ENCODE results near the gene APBA3.

APBA3 gene

GRCh38 chr19:3778104-3778867 is 16.8 kb upstream of the APBA3 start:
- peaks cover 0 to 27% (median 24%) of the 10 kb centered on the region in 3 donors for H3K9me3 ChIP-seq
- DNase-seq, result no peak
- peaks cover 0 to 42% of the 10 kb centered on the region in 2 donors for H3K27me3 ChIP-seq
- intact Hi-C loops (cut with DNase I; ENCODE audit: low total_unique reads), result no loop called here
- H3K36me3 ChIP-seq, result no peaks in the 10 kb centered on the region
- H3K4me1 ChIP-seq, result no peaks in the 10 kb centered on the region
- H3K4me3 ChIP-seq, result no peak overlapping the region
- H3K27ac ChIP-seq, result no peak overlapping the region
- TF ChIP-seq CTCF (IDR thresholded peaks at IDR 0.05), result no peak

- Histone ChIP-seq H3K9me3 (peaks cover 0 to 14% (median 9%) of the 10 kb centered on the region in 3 donors), H3K27ac (no peak overlapping the region), H3K4me1 (no peaks in the 10 kb centered on the region), H3K4me3 (no peak overlapping the region), H3K27me3 (peaks cover 0 to 32% of the 10 kb centered on the region in 2 donors), H3K36me3 (no peaks in the 10 kb centered on the region)
- intact Hi-C loops (cut with DNase I; ENCODE audit: low total_unique reads), result no loop called here
- TF ChIP-seq CTCF (IDR thresholded peaks at IDR 0.05), result no peak
- no peak for DNase-seq
These were observed 15.1 kb upstream of the APBA3 start for GRCh38 chr19:3776479-3777040.

- Histone ChIP-seq H3K4me3 (no peak overlapping the region), H3K27me3 (peaks cover 0 to 34% of the 10 kb centered on the region in 2 donors), H3K4me1 (no peaks in the 10 kb centered on the region), H3K9me3 (peaks cover 0 to 7% (median 2%) of the 10 kb centered on the region in 3 donors), H3K36me3 (no peaks in the 10 kb centered on the region), H3K27ac (no peak overlapping the region)
- no peak for DNase-seq
- TF ChIP-seq CTCF (IDR thresholded peaks at IDR 0.05), result no peak
- intact Hi-C loops (cut with DNase I; ENCODE audit: low total_unique reads), result no loop called here
These were observed 14.3 kb upstream of the APBA3 start for GRCh38 chr19:3775831-3776230.

GRCh38 chr19:3775374-3775711 is 13.9 kb upstream of the APBA3 start:
- no peak for DNase-seq
- Histone ChIP-seq H3K9me3 (peaks cover 0 to 2% (median 0%) of the 10 kb centered on the region in 3 donors), H3K27me3 (peaks cover 0 to 34% of the 10 kb centered on the region in 2 donors), H3K4me3 (no peak overlapping the region), H3K27ac (no peak overlapping the region), H3K36me3 (no peaks in the 10 kb centered on the region), H3K4me1 (no peaks in the 10 kb centered on the region)
- no peak for TF ChIP-seq CTCF (IDR thresholded peaks at IDR 0.05)
- intact Hi-C loops (cut with DNase I; ENCODE audit: low total_unique reads), result no loop called here

GRCh38 chr19:3774621-3775373 is 13.3 kb upstream of the APBA3 start:
- no peak for TF ChIP-seq CTCF (IDR thresholded peaks at IDR 0.05)
- intact Hi-C loops (cut with DNase I; ENCODE audit: low total_unique reads), result no loop called here
- Histone ChIP-seq H3K9me3 (no peaks in the 10 kb centered on the region), H3K4me3 (no peak overlapping the region), H3K4me1 (no peaks in the 10 kb centered on the region), H3K27ac (no peak overlapping the region), H3K27me3 (peaks cover 0 to 34% of the 10 kb centered on the region in 2 donors), H3K36me3 (peaks cover 0 to 5% (median 0%) of the 10 kb centered on the region in 3 donors)
- peak in 1 of 2 donors; percentile 56 for DNase-seq

Data from tibial artery (tissue), 4 donors.